Motor neuron (in vitro differentiated cells): Measurements from ENCODE around the gene EXOC7. TPM values are rescaled to one million over a fixed set of nuclear protein-coding genes. Genes with fewer than 3 reads are reported as not detected.

ENCODE experiments used
- ATAC-seq, 8 experiments: fragments of 200-7000 bp; cut with Tn5 transposase; replicated peaks in 6 of 8; 2 replicates each; pipeline ENCODE4 v1.8.0; 2021; ENCODE audit warnings: mild to moderate bottlenecking in 8 of 8, moderate library complexity in 8 of 8
- H3K27ac ChIP-seq, 2 donors: fragments of 250-450 bp; sonication (Bioruptor Pico); 2 replicates each; pipeline ENCODE4 v1.9.0; 2021; ENCODE audit warnings: antibody characterized with exemption in 2 of 2, mild to moderate bottlenecking in 2 of 2, moderate library complexity in 1 of 2
- H3K4me1 ChIP-seq, 2 donors: fragments of 250-450 bp; sonication (Bioruptor Pico); replicated peaks in 1 of 2; 2 replicates each; pipeline ENCODE4 v1.6.1; 2021; ENCODE audit warnings: antibody characterized with exemption in 2 of 2, mild to moderate bottlenecking in 2 of 2, moderate library complexity in 1 of 2
- H3K4me3 ChIP-seq, 5 donors: fragments of 250-450 bp; sonication (Bioruptor Pico); 2 replicates each; pipeline ENCODE4 v1.9.0; 2021; ENCODE audit warnings: antibody characterized with exemption in 5 of 5, mild to moderate bottlenecking in 5 of 5, moderate library complexity in 4 of 5
- WGBS, 10 experiments: fragments of 450-650 bp; shearing (Covaris generic); methylation state at CpG; one replicate each; pipeline ENCODE4 v1.0.0; 2022; 5-methylcytosine and 5-hydroxymethylcytosine counted together
- in situ Hi-C, 9 experiments: fragments of 400-800 bp; cut with MboI; loops; one replicate each; pipeline ENCODE4 v1.15.0; 2021; ENCODE audit warnings: low sequenced_read_pairs in 9 of 9, low pct_unique_long_range_greater_than_20kb in 2 of 9; ENCODE audit not compliant: unreplicated experiment in 9 of 9
- total RNA-seq, 8 experiments: library from RNA; unstranded; fragments of 300-600 nt; gene quantifications; 2 replicates each; pipeline versions ENCODE4 v1.2.3 to v1.2.4, GENCODE V29; 2022

EXOC7 gene
- total RNA-seq, 8 experiments from 2014 or later = 39.6 to 105 (median 64.7) TPM

DNA sequence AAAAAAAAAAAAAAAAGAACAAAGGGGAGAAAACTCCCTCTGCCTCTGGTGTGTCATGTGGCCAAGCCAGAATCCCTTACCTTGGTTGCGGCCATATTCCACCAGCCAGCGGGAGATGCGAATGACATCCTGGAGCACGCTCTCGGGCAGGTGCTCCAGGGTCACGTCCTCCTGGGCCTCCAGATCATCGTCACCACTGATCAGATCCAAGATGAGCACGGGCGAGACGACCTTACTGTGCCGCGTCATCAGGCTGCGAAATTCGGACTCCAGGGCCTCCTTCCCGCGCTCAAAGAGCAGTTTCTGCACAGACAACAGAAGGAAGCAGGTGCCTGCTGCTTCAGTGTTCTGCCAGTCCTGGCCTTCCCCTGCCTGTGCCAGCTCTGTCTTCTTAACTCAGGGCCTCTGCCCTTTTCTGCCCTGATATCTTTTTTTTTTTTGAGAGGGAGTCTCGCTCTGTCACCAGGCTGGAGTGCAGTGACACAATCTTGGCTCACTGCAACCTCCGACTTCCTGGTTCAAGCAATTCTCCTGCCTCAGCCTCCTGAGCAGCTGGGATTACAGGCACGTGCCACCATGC, 5.8 kb downstream of the EXOC7 start:
- ATAC-seq = no peak
- Histone ChIP-seq H3K4me3 (no peak overlapping the region), H3K4me1 (peaks cover 5% of the 10 kb centered on the region in 2 donors), H3K27ac (no peak overlapping the region)
- WGBS, 10 experiments = 68 to 100% (median 97%) methylated on average over 2 to 14 of the region's 19 CpGs; no CpG with 5 or more reads in 2 of the 10 experiments
- in situ Hi-C loops = no loop called here

- ATAC-seq = no peak
- WGBS, 10 experiments = 89 to 100% (median 94%) methylated on average over 1 to 7 of the region's 13 CpGs; no CpG with 5 or more reads in 3 of the 10 experiments
- H3K4me3 ChIP-seq = no peak overlapping the region
- H3K4me1 ChIP-seq = peaks cover 0 to 10% of the 10 kb centered on the region in 2 donors
- in situ Hi-C loops = no loop called here
- no peak overlapping the region for H3K27ac ChIP-seq
Observed at GRCh38 chr17:76095943-76096342, 7.6 kb downstream of the EXOC7 start.

DNA sequence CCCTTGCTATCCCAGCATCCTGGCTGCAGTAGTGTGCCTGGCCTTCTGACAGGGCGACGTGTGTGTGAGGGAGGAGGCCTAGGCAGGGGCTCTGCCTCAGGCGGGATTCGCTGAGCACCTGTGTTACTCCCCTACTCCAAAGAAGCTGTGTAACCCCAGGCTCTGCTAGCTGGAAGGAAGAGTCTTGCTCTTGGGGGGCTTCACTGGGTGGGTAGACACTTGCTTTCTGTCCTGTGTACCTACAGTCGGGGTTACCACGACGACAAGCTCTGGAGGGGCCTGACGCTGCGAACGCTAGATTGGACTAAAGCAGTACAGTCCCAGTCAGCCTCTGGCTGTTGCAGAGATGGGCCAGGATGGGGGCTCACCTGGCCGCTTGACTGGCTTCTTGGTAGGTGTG, 9.5 kb downstream of the EXOC7 start:
- H3K4me1 ChIP-seq = peaks cover 0 to 28% of the 10 kb centered on the region in 2 donors
- in situ Hi-C loops = no loop called here
- no peak for ATAC-seq
- no peak overlapping the region for H3K4me3 ChIP-seq
- H3K27ac ChIP-seq = no peak overlapping the region
- WGBS, 10 experiments = 60 to 100% (median 96%) methylated on average over 3 to 8 of the region's 11 CpGs; no CpG with 5 or more reads in 5 of the 10 experiments

- H3K4me1 ChIP-seq = peaks cover 0 to 29% of the 10 kb centered on the region in 2 donors
- no peak overlapping the region for H3K27ac ChIP-seq
- no peak for ATAC-seq
- in situ Hi-C loops = no loop called here
- no peak overlapping the region for H3K4me3 ChIP-seq
- WGBS, 10 experiments = 100% methylated on average over 1 to 4 of the region's 20 CpGs; no CpG with 5 or more reads in 5 of the 10 experiments
Observed at GRCh38 chr17:76092526-76093413, 10.8 kb downstream of the EXOC7 start.

GRCh38 chr17:76091526-76092286, 11.9 kb downstream of the EXOC7 start:
- H3K4me3 ChIP-seq = no peak overlapping the region
- in situ Hi-C loops = no loop called here
- 60 to 100% (median 71%) methylated on average over 1 to 13 of the region's 23 CpGs; no CpG with 5 or more reads in 1 of the 10 experiments for WGBS, 10 experiments

GRCh38 chr17:76090517-76091129, 13.0 kb downstream of the EXOC7 start:
- H3K4me3 ChIP-seq = no peak overlapping the region
- H3K27ac ChIP-seq = peak overlapping the region in 1 of 2 donors; percentile 84
- peak in 5 of 8 experiments; percentile 39 to 88 (median 65) for ATAC-seq
- WGBS, 10 experiments = 57 to 60% (median 58%) methylated on average over 1 to 7 of the region's 17 CpGs; no CpG with 5 or more reads in 7 of the 10 experiments
- peaks cover 0 to 29% of the 10 kb centered on the region in 2 donors for H3K4me1 ChIP-seq
- in situ Hi-C loops = no loop called here

More at GRCh38 chr17:76091526-76092286, 11.9 kb downstream of the EXOC7 start:
- Histone ChIP-seq H3K27ac (peak overlapping the region in 1 of 2 donors; percentile 84), H3K4me1 (peaks cover 0 to 29% of the 10 kb centered on the region in 2 donors)
- no peak for ATAC-seq

- peak in 2 of 8 experiments; percentile 8 to 14 for ATAC-seq
Observed at GRCh38 chr17:76089680-76090516, 13.7 kb downstream of the EXOC7 start.

DNA sequence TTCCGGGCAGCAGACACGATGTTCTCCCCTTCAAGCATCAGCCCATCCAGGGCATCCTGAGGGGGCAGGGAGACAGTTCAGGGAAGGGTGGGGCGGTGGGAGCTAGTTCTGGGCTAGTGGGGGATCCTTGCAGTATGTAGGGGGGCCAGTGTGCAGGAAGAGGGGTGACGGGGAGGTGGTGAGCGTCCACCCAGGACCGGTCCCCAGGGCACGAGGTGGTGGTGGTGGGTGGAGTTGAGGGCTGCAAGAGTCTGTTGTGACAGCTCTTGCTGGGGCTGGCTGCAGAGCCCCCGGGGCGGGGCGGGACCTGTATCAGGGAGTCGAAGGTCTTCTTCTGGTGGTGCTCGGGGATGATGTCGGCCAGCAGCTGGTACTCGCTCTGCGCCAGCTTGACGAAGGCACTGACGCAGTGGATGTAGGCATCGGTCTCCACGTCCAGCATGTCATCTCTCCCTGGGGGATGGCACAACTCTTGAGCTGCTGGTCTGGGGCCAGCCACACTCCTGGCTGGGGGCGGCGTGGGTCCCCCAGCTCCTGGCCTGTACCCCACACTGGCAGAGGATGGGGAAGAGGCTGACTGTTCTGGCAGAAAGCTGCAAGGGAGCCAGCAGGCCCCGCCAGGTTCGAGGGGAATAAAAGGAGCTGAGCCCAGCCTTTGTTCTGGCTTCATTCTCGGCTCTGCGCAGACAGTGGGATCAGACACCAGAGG, 14.6 kb downstream of the EXOC7 start:
- peaks cover 0 to 29% of the 10 kb centered on the region in 2 donors for H3K4me1 ChIP-seq
- in situ Hi-C loops = no loop called here
- H3K4me3 ChIP-seq = no peak overlapping the region
- H3K27ac ChIP-seq = no peak overlapping the region
- WGBS, 10 experiments = 83 to 95% methylated on average over 2 to 11 of the region's 25 CpGs; no CpG with 5 or more reads in 8 of the 10 experiments
- ATAC-seq = no peak

More at GRCh38 chr17:76089680-76090516, 13.7 kb downstream of the EXOC7 start:
- no peak overlapping the region for H3K4me3 ChIP-seq
- WGBS, 10 experiments = 80 to 100% (median 84%) methylated on average over 2 to 8 of the region's 32 CpGs; no CpG with 5 or more reads in 5 of the 10 experiments
- peaks cover 0 to 29% of the 10 kb centered on the region in 2 donors for H3K4me1 ChIP-seq
- H3K27ac ChIP-seq = peak overlapping the region in 1 of 2 donors; percentile 84
- in situ Hi-C loops = no loop called here

- Histone ChIP-seq H3K4me1 (peaks cover 0 to 36% of the 10 kb centered on the region in 2 donors), H3K4me3 (no peak overlapping the region), H3K27ac (no peak overlapping the region)
- in situ Hi-C loops = no loop called here
- 100% methylated on average over 1 to 4 of the region's 25 CpGs; no CpG with 5 or more reads in 7 of the 10 experiments for WGBS, 10 experiments
- ATAC-seq = no peak
Observed at GRCh38 chr17:76088041-76088867, 15.3 kb downstream of the EXOC7 start.

GRCh38 chr17:76087531-76087930, 16.1 kb downstream of the EXOC7 start:
- no peak for ATAC-seq
- 83 to 100% (median 100%) methylated on average over 2 to 8 of the region's 11 CpGs; no CpG with 5 or more reads in 7 of the 10 experiments for WGBS, 10 experiments
- peaks cover 0 to 43% of the 10 kb centered on the region in 2 donors for H3K4me1 ChIP-seq
- no peak overlapping the region for H3K4me3 ChIP-seq
- in situ Hi-C loops = no loop called here
- H3K27ac ChIP-seq = no peak overlapping the region
